Skeletal muscle tissue (tissue), 4 donors: ENCODE results near the gene MED13. TPM values are rescaled to one million over a fixed set of nuclear protein-coding genes. Genes with fewer than 3 reads are reported as not detected.
A peak's percentile ranks its signal among the peaks of the same experiment; 100 is the strongest.

ENCODE experiments used
- H3K27ac ChIP-seq: one replicate; pipeline ENCODE4 v1.7.0; 2013; ENCODE audit warnings: mild to moderate bottlenecking, low read depth, low read length, inconsistent platforms
- H3K27me3 ChIP-seq, 3 donors: one replicate each; pipeline ENCODE4 v1.7.0; 2013; ENCODE audit warnings: low read length in 3 of 3; ENCODE audit not compliant: control insufficient read depth in 3 of 3, insufficient read depth in 3 of 3
- H3K36me3 ChIP-seq, 3 donors: one replicate each; pipeline ENCODE4 v1.7.0; 2013; ENCODE audit warnings: low read length in 3 of 3; ENCODE audit not compliant: control insufficient read depth in 3 of 3, insufficient read depth in 3 of 3
- H3K4me1 ChIP-seq, 3 donors: one replicate each; pipeline ENCODE4 v1.7.0; 2013; ENCODE audit warnings: low read length in 3 of 3, mild to moderate bottlenecking in 3 of 3; ENCODE audit not compliant: control insufficient read depth in 3 of 3, insufficient read depth in 3 of 3
- H3K4me3 ChIP-seq, 3 donors: one replicate each; pipeline ENCODE4 v1.7.0; 2013; ENCODE audit warnings: low read length in 3 of 3
- H3K9ac ChIP-seq, 3 donors: one replicate each; pipeline ENCODE4 v1.7.0; 2013; ENCODE audit warnings: low read length in 3 of 3, mild to moderate bottlenecking in 3 of 3, moderate library complexity in 2 of 3, low read depth in 1 of 3
- H3K9me3 ChIP-seq, 3 donors: one replicate each; pipeline ENCODE4 v1.7.0; 2013; ENCODE audit warnings: low read length in 3 of 3; ENCODE audit not compliant: control insufficient read depth in 3 of 3
- total RNA-seq: library from RNA; depleted of rRNA; stranded (reverse); fragments of >200 nt; gene quantifications from one replicate; pipeline ENCODE4 v1.2.3, GENCODE V29; 2014
- donor health status: Osteomylitis.

The MED13 gene
- 69.4 TPM for total RNA-seq

DNA sequence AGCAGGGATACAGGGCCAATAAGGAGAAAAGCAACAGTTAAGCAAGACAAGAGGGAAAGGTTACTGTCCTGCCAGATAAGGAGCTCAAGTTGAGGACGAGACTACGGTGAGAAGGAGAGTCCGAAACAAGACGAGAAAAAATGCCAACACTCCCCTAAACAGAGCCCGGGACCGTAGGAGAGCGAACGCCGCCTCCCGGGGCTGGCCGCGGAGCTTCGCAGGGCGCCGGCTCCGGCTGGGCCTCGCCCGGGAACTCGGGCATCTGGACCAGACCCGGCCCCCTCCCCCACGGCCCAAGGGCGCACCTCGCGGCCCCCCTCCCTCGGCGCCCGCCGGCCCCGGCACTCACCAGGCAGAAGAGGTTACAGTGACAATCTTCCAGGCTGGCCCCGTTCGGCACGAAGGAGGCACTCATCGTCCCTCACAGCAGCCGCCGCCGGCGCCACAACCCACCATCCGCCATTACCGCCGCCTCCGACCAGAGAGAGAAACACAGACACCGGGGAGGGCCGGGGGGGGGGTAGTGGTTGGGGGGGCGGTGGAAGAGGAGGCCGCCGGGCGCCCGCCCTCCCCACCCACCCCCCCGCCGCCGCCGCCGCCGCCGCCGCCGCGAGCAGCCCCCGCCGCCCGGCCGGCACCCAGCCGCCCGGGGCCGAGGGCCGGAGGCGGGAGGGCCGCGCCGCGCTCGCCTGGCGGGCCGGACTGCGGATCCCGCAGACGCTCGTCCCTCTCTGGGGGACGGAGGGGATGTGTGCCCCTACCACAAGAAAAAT lies at the start of gene MED13:
TSS of gene MED13 (minus strand) at position 488 of the 773 bp plus-strand sequence. CDS start at position 415, 73 bp downstream.
- Histone ChIP-seq H3K27ac (peak within 1 kb of the TSS; percentile 99), H3K4me3 (peak within 1 kb of the TSS; percentile 93 to 99 (median 94)), H3K36me3 (peaks cover 0 to 5% (median 0%) of the 10 kb centered on the region in 3 donors), H3K4me1 (peaks cover 7 to 22% (median 20%) of the 10 kb centered on the region in 3 donors), H3K9ac (peak within 1 kb of the TSS; percentile 98 to 100 (median 99)), H3K27me3 (no peaks in the 10 kb centered on the region), H3K9me3 (no peaks in the 10 kb centered on the region)

GRCh38 chr17:62112229-62112628 lies 47.2 kb upstream of the MED13 start:
- no peaks in the 10 kb centered on the region for H3K36me3 ChIP-seq
- H3K4me3 ChIP-seq: no peak overlapping the region
- no peak overlapping the region for H3K9ac ChIP-seq
- no peak overlapping the region for H3K27ac ChIP-seq
- H3K9me3 ChIP-seq: no peaks in the 10 kb centered on the region
- no peaks in the 10 kb centered on the region for H3K4me1 ChIP-seq
- H3K27me3 ChIP-seq: no peaks in the 10 kb centered on the region

GRCh38 chr17:62111562-62112171 lies 46.6 kb upstream of the MED13 start:
- no peak overlapping the region for H3K27ac ChIP-seq
- no peaks in the 10 kb centered on the region for H3K36me3 ChIP-seq
- no peak overlapping the region for H3K9ac ChIP-seq
- H3K27me3 ChIP-seq: no peaks in the 10 kb centered on the region
- H3K4me3 ChIP-seq: no peak overlapping the region
- no peaks in the 10 kb centered on the region for H3K9me3 ChIP-seq
- no peaks in the 10 kb centered on the region for H3K4me1 ChIP-seq

DNA sequence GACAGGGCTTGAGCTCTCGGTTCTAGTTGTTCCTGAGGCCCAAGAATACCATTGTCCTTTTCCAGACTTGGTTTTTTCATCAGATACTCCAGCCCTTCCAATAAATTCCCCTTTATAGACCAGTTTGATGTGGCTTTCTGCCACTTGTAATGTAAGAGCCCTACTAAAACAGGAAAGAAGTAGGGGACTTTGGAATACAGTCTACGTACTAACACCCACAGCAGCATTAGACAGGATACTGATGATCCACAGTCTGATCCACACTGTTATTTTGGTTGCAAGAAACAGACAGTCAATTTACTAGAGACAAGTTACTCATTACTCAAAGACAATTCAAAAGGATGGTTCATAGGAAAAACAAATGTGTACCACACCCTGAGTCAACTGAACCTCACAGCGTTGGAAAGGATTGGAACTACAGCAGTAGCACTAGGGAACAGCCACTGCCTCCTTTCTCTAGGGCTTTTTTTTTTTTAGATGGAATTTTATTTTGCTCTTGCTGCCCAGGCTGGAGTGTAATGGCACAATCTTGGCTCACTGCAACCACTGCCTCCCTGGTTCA lies 45.9 kb upstream of the MED13 start:
- no peak overlapping the region for H3K27ac ChIP-seq
- no peaks in the 10 kb centered on the region for H3K9me3 ChIP-seq
- H3K4me3 ChIP-seq: no peak overlapping the region
- no peak overlapping the region for H3K9ac ChIP-seq
- H3K27me3 ChIP-seq: no peaks in the 10 kb centered on the region
- H3K36me3 ChIP-seq: no peaks in the 10 kb centered on the region
- no peaks in the 10 kb centered on the region for H3K4me1 ChIP-seq

DNA sequence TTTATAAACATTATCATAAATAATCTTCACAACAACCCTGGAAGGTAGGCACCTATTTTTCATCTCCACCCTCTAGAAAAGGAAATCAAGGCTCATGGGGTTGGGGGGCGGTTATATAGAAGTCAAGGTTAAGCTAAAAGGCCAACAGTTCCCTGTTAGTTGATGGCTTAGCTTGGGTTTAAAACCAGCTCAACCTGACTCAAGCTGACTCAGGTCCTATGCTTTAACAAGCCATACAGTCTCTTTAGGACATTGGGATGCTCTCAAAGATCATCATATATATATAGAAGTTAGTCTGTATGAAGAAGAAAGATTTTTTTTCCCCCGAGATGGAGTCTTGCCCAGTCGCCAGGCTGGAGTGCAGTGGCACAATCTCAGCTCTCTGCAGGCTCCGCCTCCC lies 44.8 kb upstream of the MED13 start:
- H3K9me3 ChIP-seq: no peaks in the 10 kb centered on the region
- no peak overlapping the region for H3K27ac ChIP-seq
- H3K36me3 ChIP-seq: no peaks in the 10 kb centered on the region
- H3K9ac ChIP-seq: no peak overlapping the region
- H3K27me3 ChIP-seq: peaks cover 0 to 3% (median 0%) of the 10 kb centered on the region in 3 donors
- no peaks in the 10 kb centered on the region for H3K4me1 ChIP-seq
- H3K4me3 ChIP-seq: no peak overlapping the region

GRCh38 chr17:62109378-62109902 lies 44.4 kb upstream of the MED13 start:
- Histone ChIP-seq H3K4me3 (no peak overlapping the region), H3K27me3 (peaks cover 0 to 3% (median 0%) of the 10 kb centered on the region in 3 donors), H3K27ac (no peak overlapping the region), H3K36me3 (no peaks in the 10 kb centered on the region), H3K4me1 (no peaks in the 10 kb centered on the region), H3K9ac (no peak overlapping the region), H3K9me3 (no peaks in the 10 kb centered on the region)

GRCh38 chr17:62105861-62106260 lies 40.8 kb upstream of the MED13 start:
- Histone ChIP-seq H3K27ac (no peak overlapping the region), H3K9ac (no peak overlapping the region), H3K36me3 (no peaks in the 10 kb centered on the region), H3K27me3 (peaks cover 0 to 3% (median 0%) of the 10 kb centered on the region in 3 donors), H3K4me3 (no peak overlapping the region), H3K4me1 (no peaks in the 10 kb centered on the region), H3K9me3 (no peaks in the 10 kb centered on the region)

DNA sequence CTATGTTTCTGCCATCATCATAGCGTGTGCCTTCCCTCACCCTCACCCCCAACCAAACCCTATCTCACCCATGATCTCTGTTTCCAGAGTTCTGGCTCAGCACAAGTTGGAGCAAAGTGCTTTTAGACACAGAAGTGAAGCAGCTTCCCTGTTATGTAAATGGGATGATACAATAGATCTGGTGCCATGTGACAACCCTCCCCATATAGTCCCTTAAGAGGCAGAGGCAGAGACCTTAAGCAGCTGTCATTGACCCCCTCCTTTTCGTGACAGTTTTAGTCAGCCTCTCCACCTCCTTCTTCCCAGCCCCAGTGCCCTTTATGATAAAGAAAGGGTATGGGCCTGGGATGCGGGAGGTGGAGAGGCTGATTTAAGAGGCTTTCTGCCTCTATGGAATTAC lies 40.3 kb upstream of the MED13 start:
- Histone ChIP-seq H3K9me3 (no peaks in the 10 kb centered on the region), H3K9ac (no peak overlapping the region), H3K4me1 (no peaks in the 10 kb centered on the region), H3K4me3 (no peak overlapping the region), H3K36me3 (no peaks in the 10 kb centered on the region), H3K27me3 (peaks cover 0 to 3% (median 0%) of the 10 kb centered on the region in 3 donors), H3K27ac (no peak overlapping the region)

GRCh38 chr17:62101515-62101914 lies 36.4 kb upstream of the MED13 start:
- no peak overlapping the region for H3K27ac ChIP-seq
- no peak overlapping the region for H3K9ac ChIP-seq
- H3K4me3 ChIP-seq: no peak overlapping the region
- H3K27me3 ChIP-seq: peaks cover 0 to 3% (median 0%) of the 10 kb centered on the region in 3 donors
- H3K4me1 ChIP-seq: no peaks in the 10 kb centered on the region
- no peaks in the 10 kb centered on the region for H3K9me3 ChIP-seq
- H3K36me3 ChIP-seq: no peaks in the 10 kb centered on the region

DNA sequence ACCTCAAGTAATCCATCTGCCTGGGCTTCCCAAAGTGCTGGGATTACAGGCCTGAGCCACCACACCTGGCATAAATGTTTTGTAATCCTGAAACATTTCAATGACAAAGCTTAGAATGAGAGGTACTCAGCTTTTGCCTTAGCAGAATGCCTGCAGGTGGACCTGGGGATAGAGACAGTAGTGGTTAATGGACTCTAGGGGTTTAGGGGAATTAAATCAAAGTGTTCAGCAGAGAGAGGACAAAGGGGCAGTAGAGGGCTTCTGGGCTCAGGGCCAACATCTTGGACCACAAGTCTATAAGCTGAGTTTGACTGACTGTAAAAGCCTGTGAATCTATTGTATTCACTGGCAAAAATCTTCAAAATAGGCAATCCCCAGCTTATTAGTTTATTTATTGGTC lies 36.0 kb upstream of the MED13 start:
- no peak overlapping the region for H3K9ac ChIP-seq
- H3K36me3 ChIP-seq: no peaks in the 10 kb centered on the region
- peaks cover 0 to 3% (median 0%) of the 10 kb centered on the region in 3 donors for H3K27me3 ChIP-seq
- no peak overlapping the region for H3K4me3 ChIP-seq
- no peak overlapping the region for H3K27ac ChIP-seq
- no peaks in the 10 kb centered on the region for H3K9me3 ChIP-seq
- no peaks in the 10 kb centered on the region for H3K4me1 ChIP-seq
